Astrocyte (in vitro differentiated cells and primary cell): ENCODE measurements around the gene APOBEC3H. TPM values are rescaled to one million over a fixed set of nuclear protein-coding genes. Genes with fewer than 3 reads are reported as not detected.

Source experiments
- DNase-seq: peaks from one replicate; pipeline ENCODE4 v3.0.0-alpha.2; 2010; ENCODE audit warnings: low read depth
- FAIRE-seq: peaks from 2 replicates; lab custom pipeline; 2011; peaks lifted over from hg19 to GRCh38; lab: Jason Lieb, UNC
- H2AFZ ChIP-seq: 2 replicates; pipeline ENCODE4 v1.6.0; 2012; ENCODE audit warnings: low read depth, low read length, inconsistent platforms
- H3K27ac ChIP-seq: 2 replicates; pipeline ENCODE4 v1.5.1; 2011; ENCODE audit warnings: low read depth, low read length, inconsistent platforms
- H3K27me3 ChIP-seq: 2 replicates; pipeline ENCODE4 v1.6.0; 2011; ENCODE audit warnings: low read length, inconsistent platforms; ENCODE audit not compliant: insufficient read depth
- H3K36me3 ChIP-seq: 2 replicates; pipeline ENCODE4 v1.5.1; 2011; ENCODE audit warnings: low read length, inconsistent platforms; ENCODE audit not compliant: insufficient read depth
- H3K4me1 ChIP-seq: 2 replicates; pipeline ENCODE4 v1.5.1; 2011; ENCODE audit warnings: low read length, inconsistent platforms; ENCODE audit not compliant: insufficient read depth
- H3K4me2 ChIP-seq: 2 replicates; pipeline ENCODE4 v1.6.0; 2012; ENCODE audit warnings: low read length, inconsistent platforms
- H3K4me3 ChIP-seq: 2 replicates; pipeline ENCODE4 v1.5.1; 2011; ENCODE audit warnings: low read depth, mild to moderate bottlenecking, low read length, inconsistent platforms; ENCODE audit not compliant: insufficient read depth
- H3K79me2 ChIP-seq: 2 replicates; pipeline ENCODE4 v1.6.0; 2012; ENCODE audit warnings: mild to moderate bottlenecking, low read length, inconsistent platforms; ENCODE audit not compliant: insufficient read depth
- H3K9ac ChIP-seq: 2 replicates; pipeline ENCODE4 v1.6.0; 2012; ENCODE audit warnings: mild to moderate bottlenecking, low read length, inconsistent platforms
- H3K9me3 ChIP-seq: 2 replicates; pipeline ENCODE4 v1.5.1; 2012; ENCODE audit warnings: low read depth, mild to moderate bottlenecking, low read length, inconsistent platforms; ENCODE audit not compliant: insufficient read depth
- H4K20me1 ChIP-seq: 2 replicates; pipeline ENCODE4 v1.6.0; 2012; ENCODE audit warnings: low read length, inconsistent platforms; ENCODE audit not compliant: insufficient read depth
- H3K27ac Mint-ChIP-seq: one replicate; pipeline ENCODE4 v1.8.0; 2021; ENCODE audit warnings: mild to moderate bottlenecking, mixed read lengths; ENCODE audit not compliant: unreplicated experiment
- H3K27me3 Mint-ChIP-seq: one replicate; pipeline ENCODE4 v1.8.0; 2021; ENCODE audit warnings: low read depth, mixed read lengths; ENCODE audit not compliant: unreplicated experiment
- H3K36me3 Mint-ChIP-seq: one replicate; pipeline ENCODE4 v1.8.0; 2021; ENCODE audit warnings: low read depth, mixed read lengths; ENCODE audit not compliant: unreplicated experiment
- H3K4me1 Mint-ChIP-seq: one replicate; pipeline ENCODE4 v1.8.0; 2021; ENCODE audit warnings: low read depth, mixed read lengths; ENCODE audit not compliant: unreplicated experiment
- H3K4me3 Mint-ChIP-seq: one replicate; pipeline ENCODE4 v1.8.0; 2021; ENCODE audit warnings: mild to moderate bottlenecking, moderate library complexity, mixed read lengths; ENCODE audit not compliant: unreplicated experiment
- H3K9me3 Mint-ChIP-seq: one replicate; pipeline ENCODE4 v1.8.0; 2021; ENCODE audit warnings: mild to moderate bottlenecking, mixed read lengths; ENCODE audit not compliant: unreplicated experiment
- EZH2 ChIP-seq: IDR thresholded peaks from 2 replicates; pipeline ENCODE4 v1.6.1; 2012; ENCODE audit warnings: mild to moderate bottlenecking, low read length, inconsistent platforms; ENCODE audit not compliant: insufficient read depth
- total RNA-seq: library from RNA; stranded (reverse); gene quantifications from 2 replicates; pipeline ENCODE4 v1.2.1, GENCODE V29; 2021
- TF ChIP-seq, protein P1 (sequence below): IDR thresholded peaks from 2 replicates; pipeline ENCODE4 v1.5.1; 2011; ENCODE audit warnings: low read depth, mild to moderate bottlenecking, inconsistent platforms, low read length, moderate library complexity; ENCODE audit not compliant: insufficient read depth

Gene APOBEC3H
- total RNA-seq, 1 donor from 2014 or later: 0.30 TPM

DNA sequence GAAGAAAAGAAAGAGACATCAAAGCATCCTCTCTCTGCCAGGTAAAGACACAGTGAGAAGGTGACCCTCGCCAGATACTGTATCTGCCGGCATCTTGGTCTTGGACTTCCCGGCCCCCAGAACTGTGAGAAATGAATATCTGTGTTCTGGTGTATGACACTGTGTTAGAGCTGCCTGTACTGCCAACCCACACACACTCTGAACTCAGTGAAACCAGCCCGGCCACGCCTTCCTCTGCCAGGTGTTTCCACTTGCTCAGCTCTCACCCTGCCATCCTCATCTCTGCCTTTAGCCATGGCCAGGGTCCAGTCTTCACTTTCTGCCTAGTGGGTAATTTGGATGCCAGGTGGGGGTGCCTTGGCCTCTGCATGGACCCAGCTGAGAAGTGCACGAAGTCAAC, 31.5 kb downstream of the APOBEC3H start:
- H3K36me3 ChIP-seq: no peaks in the 10 kb centered on the region
- H3K9me3 ChIP-seq: no peaks in the 10 kb centered on the region
- Mint-ChIP-seq H3K4me3 (no peak overlapping the region), H3K27me3 (peaks cover 17% of the 10 kb centered on the region), H3K36me3 (no peaks in the 10 kb centered on the region), H3K27ac (no peak overlapping the region), H3K9me3 (peaks cover 2% of the 10 kb centered on the region), H3K4me1 (peaks cover 17% of the 10 kb centered on the region)
- no peak overlapping the region for H3K27ac ChIP-seq
- no peak overlapping the region for H3K4me3 ChIP-seq
- TF ChIP-seq EZH2: no peak
- TF ChIP-seq, protein P1, sequence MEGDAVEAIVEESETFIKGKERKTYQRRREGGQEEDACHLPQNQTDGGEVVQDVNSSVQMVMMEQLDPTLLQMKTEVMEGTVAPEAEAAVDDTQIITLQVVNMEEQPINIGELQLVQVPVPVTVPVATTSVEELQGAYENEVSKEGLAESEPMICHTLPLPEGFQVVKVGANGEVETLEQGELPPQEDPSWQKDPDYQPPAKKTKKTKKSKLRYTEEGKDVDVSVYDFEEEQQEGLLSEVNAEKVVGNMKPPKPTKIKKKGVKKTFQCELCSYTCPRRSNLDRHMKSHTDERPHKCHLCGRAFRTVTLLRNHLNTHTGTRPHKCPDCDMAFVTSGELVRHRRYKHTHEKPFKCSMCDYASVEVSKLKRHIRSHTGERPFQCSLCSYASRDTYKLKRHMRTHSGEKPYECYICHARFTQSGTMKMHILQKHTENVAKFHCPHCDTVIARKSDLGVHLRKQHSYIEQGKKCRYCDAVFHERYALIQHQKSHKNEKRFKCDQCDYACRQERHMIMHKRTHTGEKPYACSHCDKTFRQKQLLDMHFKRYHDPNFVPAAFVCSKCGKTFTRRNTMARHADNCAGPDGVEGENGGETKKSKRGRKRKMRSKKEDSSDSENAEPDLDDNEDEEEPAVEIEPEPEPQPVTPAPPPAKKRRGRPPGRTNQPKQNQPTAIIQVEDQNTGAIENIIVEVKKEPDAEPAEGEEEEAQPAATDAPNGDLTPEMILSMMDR: no peak
- H3K9ac ChIP-seq: no peak overlapping the region
- H2AFZ ChIP-seq: no peak overlapping the region
- H3K4me2 ChIP-seq: no peak overlapping the region
- H3K27me3 ChIP-seq: peaks cover 4% of the 10 kb centered on the region
- no peak for FAIRE-seq
- H3K4me1 ChIP-seq: peaks cover 6% of the 10 kb centered on the region
- DNase-seq: no peak
- no peaks in the 10 kb centered on the region for H3K79me2 ChIP-seq
- H4K20me1 ChIP-seq: no peaks in the 10 kb centered on the region

- FAIRE-seq (no peak), DNase-seq (no peak)
- Histone ChIP-seq H3K9me3 (no peaks in the 10 kb centered on the region), H3K36me3 (no peaks in the 10 kb centered on the region), H3K4me3 (no peak overlapping the region), H4K20me1 (no peaks in the 10 kb centered on the region), H3K27me3 (peaks cover 4% of the 10 kb centered on the region), H3K79me2 (no peaks in the 10 kb centered on the region), H2AFZ (no peak overlapping the region), H3K27ac (no peak overlapping the region), H3K4me1 (peaks cover 6% of the 10 kb centered on the region), H3K9ac (no peak overlapping the region), H3K4me2 (no peak overlapping the region)
- TF ChIP-seq, protein P1: no peak
- no peak for TF ChIP-seq EZH2
- H3K4me3 Mint-ChIP-seq: no peak overlapping the region
- peaks cover 2% of the 10 kb centered on the region for H3K9me3 Mint-ChIP-seq
- H3K27ac Mint-ChIP-seq: no peak overlapping the region
- peaks cover 20% of the 10 kb centered on the region for H3K27me3 Mint-ChIP-seq
- H3K4me1 Mint-ChIP-seq: peaks cover 17% of the 10 kb centered on the region
- peaks cover 1% of the 10 kb centered on the region for H3K36me3 Mint-ChIP-seq
Measured at GRCh38 chr22:39129081-39129480, 32.0 kb downstream of the APOBEC3H start.

DNA sequence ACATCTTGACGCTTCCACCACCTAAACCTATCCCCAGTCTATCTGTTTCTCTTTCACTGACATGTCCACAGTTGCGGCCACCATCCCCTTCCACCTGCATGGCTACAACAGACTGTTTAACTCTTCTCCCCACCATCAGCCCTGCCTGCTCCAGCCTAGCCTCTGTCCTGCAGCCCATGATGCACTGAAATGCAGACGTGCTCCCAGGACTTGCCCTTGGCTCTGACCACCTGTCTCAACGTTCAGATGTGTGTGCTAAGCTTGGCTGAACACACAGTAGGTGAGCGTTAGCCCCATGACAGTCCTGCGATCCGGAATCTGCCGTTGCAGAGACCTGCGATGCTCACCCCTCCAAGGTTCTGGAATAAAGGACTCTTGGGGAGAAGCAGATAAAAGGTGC, 32.7 kb downstream of the APOBEC3H start:
- H3K4me1 ChIP-seq: peaks cover 6% of the 10 kb centered on the region
- no peaks in the 10 kb centered on the region for H3K79me2 ChIP-seq
- peaks cover 20% of the 10 kb centered on the region for H3K27me3 Mint-ChIP-seq
- no peak overlapping the region for H2AFZ ChIP-seq
- FAIRE-seq (no peak), DNase-seq (no peak)
- peaks cover 4% of the 10 kb centered on the region for H3K27me3 ChIP-seq
- H3K4me3 Mint-ChIP-seq: no peak overlapping the region
- no peak overlapping the region for H3K27ac ChIP-seq
- peaks cover 1% of the 10 kb centered on the region for H3K36me3 Mint-ChIP-seq
- TF ChIP-seq EZH2: no peak
- TF ChIP-seq, protein P1: no peak
- H3K4me3 ChIP-seq: no peak overlapping the region
- H3K9me3 Mint-ChIP-seq: peaks cover 2% of the 10 kb centered on the region
- H3K36me3 ChIP-seq: no peaks in the 10 kb centered on the region
- H3K9ac ChIP-seq: no peak overlapping the region
- no peaks in the 10 kb centered on the region for H4K20me1 ChIP-seq
- no peak overlapping the region for H3K4me2 ChIP-seq
- no peaks in the 10 kb centered on the region for H3K9me3 ChIP-seq
- H3K27ac Mint-ChIP-seq: peak overlapping the region; percentile 19
- H3K4me1 Mint-ChIP-seq: peaks cover 17% of the 10 kb centered on the region
